ENCODE data around the gene HM13. TPM values are rescaled to one million over a fixed set of nuclear protein-coding genes. Genes with fewer than 3 reads are reported as not detected.

Gene HM13
- total and polyA plus RNA-seq, 2 of the 13 experiments (the other 11 are each of a cell fraction or from before 2014, with no cell fraction given), result 118 to 243 TPM

DNA sequence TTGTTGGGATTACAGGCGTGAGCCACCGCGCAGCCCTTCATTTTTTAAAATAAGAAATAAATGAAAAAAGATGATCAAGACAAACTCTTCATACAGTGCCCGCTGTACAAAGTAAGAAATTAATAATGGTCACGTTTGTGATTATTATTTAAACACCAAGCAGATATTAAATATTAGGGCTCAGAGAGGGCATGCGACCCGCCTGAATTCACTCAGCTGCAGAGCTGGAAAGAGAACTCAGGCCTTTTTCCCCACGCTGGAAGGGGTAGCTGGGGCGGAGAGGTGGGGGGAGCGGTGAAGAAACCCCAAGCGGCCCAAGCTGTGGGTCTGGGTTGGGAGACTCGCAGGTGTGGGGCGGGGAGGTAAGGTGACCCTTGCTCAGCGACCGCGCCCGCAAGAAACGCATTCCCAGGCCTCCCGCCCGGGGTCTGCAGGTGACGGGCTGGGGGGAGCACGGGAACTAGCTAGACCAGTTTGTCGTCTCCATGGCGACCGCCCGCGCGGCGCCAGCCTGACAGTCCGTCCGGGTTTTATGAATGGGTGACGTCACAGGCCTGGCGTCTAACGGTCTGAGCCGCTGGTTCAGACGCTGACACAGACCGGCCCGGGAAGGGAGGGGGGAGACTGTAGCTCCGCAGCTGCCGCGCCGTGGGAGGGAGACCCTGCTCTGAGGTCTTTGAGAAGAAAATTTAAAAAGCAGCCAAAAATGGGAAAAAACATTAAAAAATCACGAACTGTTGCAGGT, 89.8 kb downstream of the HM13 start (continued):
- TF ChIP-seq, protein P1, sequence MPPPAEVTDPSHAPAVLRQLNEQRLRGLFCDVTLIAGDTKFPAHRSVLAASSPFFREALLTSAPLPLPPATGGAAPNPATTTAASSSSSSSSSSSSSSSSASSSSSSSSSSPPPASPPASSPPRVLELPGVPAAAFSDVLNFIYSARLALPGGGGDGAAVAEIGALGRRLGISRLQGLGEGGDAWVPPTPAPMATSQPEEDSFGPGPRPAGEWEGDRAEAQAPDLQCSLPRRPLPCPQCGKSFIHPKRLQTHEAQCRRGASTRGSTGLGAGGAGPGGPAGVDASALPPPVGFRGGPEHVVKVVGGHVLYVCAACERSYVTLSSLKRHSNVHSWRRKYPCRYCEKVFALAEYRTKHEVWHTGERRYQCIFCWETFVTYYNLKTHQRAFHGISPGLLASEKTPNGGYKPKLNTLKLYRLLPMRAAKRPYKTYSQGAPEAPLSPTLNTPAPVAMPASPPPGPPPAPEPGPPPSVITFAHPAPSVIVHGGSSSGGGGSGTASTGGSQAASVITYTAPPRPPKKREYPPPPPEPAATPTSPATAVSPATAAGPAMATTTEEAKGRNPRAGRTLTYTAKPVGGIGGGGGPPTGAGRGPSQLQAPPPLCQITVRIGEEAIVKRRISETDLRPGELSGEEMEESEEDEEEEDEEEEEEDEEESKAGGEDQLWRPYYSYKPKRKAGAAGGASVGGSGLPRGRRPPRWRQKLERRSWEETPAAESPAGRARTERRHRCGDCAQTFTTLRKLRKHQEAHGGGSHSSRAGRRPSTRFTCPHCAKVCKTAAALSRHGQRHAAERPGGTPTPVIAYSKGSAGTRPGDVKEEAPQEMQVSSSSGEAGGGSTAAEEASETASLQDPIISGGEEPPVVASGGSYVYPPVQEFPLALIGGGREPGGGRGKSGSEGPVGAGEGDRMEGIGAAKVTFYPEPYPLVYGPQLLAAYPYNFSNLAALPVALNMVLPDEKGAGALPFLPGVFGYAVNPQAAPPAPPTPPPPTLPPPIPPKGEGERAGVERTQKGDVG (CRISPR knock-in tag; IDR thresholded peaks at IDR 0.05; ENCODE audit: borderline replicate concordance), result peak; percentile 94
- TF ChIP-seq, protein P2, sequence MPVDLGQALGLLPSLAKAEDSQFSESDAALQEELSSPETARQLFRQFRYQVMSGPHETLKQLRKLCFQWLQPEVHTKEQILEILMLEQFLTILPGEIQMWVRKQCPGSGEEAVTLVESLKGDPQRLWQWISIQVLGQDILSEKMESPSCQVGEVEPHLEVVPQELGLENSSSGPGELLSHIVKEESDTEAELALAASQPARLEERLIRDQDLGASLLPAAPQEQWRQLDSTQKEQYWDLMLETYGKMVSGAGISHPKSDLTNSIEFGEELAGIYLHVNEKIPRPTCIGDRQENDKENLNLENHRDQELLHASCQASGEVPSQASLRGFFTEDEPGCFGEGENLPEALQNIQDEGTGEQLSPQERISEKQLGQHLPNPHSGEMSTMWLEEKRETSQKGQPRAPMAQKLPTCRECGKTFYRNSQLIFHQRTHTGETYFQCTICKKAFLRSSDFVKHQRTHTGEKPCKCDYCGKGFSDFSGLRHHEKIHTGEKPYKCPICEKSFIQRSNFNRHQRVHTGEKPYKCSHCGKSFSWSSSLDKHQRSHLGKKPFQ (CRISPR knock-in tag; IDR thresholded peaks at IDR 0.05; ENCODE audit: insufficient replicate concordance), result no peak
- TF ChIP-seq, protein P3, sequence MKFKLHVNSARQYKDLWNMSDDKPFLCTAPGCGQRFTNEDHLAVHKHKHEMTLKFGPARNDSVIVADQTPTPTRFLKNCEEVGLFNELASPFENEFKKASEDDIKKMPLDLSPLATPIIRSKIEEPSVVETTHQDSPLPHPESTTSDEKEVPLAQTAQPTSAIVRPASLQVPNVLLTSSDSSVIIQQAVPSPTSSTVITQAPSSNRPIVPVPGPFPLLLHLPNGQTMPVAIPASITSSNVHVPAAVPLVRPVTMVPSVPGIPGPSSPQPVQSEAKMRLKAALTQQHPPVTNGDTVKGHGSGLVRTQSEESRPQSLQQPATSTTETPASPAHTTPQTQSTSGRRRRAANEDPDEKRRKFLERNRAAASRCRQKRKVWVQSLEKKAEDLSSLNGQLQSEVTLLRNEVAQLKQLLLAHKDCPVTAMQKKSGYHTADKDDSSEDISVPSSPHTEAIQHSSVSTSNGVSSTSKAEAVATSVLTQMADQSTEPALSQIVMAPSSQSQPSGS (CRISPR knock-in tag; IDR thresholded peaks at IDR 0.05), result peak; percentile 100
- peak; percentile 76; the same call in 1 of the 2 replicates for TF ChIP-seq ZNF180 (CRISPR knock-in tag; IDR thresholded peaks at IDR 0.05; ENCODE audit: borderline replicate concordance, low read depth)
- TF ChIP-seq, protein P4, sequence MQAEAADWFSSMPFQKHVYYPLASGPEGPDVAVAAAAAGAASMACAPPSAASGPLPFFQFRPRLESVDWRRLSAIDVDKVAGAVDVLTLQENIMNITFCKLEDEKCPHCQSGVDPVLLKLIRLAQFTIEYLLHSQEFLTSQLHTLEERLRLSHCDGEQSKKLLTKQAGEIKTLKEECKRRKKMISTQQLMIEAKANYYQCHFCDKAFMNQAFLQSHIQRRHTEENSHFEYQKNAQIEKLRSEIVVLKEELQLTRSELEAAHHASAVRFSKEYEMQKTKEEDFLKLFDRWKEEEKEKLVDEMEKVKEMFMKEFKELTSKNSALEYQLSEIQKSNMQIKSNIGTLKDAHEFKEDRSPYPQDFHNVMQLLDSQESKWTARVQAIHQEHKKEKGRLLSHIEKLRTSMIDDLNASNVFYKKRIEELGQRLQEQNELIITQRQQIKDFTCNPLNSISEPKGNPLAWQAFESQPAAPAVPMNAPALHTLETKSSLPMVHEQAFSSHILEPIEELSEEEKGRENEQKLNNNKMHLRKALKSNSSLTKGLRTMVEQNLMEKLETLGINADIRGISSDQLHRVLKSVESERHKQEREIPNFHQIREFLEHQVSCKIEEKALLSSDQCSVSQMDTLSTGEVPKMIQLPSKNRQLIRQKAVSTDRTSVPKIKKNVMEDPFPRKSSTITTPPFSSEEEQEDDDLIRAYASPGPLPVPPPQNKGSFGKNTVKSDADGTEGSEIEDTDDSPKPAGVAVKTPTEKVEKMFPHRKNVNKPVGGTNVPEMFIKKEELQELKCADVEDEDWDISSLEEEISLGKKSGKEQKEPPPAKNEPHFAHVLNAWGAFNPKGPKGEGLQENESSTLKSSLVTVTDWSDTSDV (CRISPR knock-in tag; IDR thresholded peaks at IDR 0.05), result peak; percentile 93
- peak; percentile 92 for TF ChIP-seq NCOR1 (IDR thresholded peaks at IDR 0.05; ENCODE audit: borderline replicate concordance, low read length)
- peak; percentile 87; the same call in 1 of the 2 replicates for TF ChIP-seq ZNF138 (CRISPR knock-in tag; IDR thresholded peaks at IDR 0.05; ENCODE audit: low read depth)
- TF ChIP-seq ZNF331 (CRISPR knock-in tag; IDR thresholded peaks at IDR 0.05), result peak; percentile 96
- TF ChIP-seq HNF4A (CRISPR knock-in tag; IDR thresholded peaks at IDR 0.05), result peak; percentile 98
- TF ChIP-seq ZC3H4 (CRISPR knock-in tag; IDR thresholded peaks at IDR 0.05; ENCODE audit: borderline replicate concordance), result peak; percentile 99
- TF ChIP-seq, protein P5, sequence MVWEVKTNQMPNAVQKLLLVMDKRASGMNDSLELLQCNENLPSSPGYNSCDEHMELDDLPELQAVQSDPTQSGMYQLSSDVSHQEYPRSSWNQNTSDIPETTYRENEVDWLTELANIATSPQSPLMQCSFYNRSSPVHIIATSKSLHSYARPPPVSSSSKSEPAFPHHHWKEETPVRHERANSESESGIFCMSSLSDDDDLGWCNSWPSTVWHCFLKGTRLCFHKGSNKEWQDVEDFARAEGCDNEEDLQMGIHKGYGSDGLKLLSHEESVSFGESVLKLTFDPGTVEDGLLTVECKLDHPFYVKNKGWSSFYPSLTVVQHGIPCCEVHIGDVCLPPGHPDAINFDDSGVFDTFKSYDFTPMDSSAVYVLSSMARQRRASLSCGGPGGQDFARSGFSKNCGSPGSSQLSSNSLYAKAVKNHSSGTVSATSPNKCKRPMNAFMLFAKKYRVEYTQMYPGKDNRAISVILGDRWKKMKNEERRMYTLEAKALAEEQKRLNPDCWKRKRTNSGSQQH (CRISPR knock-in tag; IDR thresholded peaks at IDR 0.05; ENCODE audit: low read depth), result peak; percentile 100
- peak; percentile 61 for TF ChIP-seq NFYC (CRISPR knock-in tag; IDR thresholded peaks at IDR 0.05)
- TF ChIP-seq, protein P6, sequence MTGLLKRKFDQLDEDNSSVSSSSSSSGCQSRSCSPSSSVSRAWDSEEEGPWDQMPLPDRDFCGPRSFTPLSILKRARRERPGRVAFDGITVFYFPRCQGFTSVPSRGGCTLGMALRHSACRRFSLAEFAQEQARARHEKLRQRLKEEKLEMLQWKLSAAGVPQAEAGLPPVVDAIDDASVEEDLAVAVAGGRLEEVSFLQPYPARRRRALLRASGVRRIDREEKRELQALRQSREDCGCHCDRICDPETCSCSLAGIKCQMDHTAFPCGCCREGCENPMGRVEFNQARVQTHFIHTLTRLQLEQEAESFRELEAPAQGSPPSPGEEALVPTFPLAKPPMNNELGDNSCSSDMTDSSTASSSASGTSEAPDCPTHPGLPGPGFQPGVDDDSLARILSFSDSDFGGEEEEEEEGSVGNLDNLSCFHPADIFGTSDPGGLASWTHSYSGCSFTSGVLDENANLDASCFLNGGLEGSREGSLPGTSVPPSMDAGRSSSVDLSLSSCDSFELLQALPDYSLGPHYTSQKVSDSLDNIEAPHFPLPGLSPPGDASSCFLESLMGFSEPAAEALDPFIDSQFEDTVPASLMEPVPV (CRISPR knock-in tag; IDR thresholded peaks at IDR 0.05), result peak; percentile 92

Measured in HepG2 (cell line).